ENCODE results near the gene HS1BP3. TPM values are rescaled to one million over a fixed set of nuclear protein-coding genes. Genes with fewer than 3 reads are reported as not detected.

HS1BP3 gene
- total RNA-seq, 4 donors from 2014 or later, result 33.1 to 63.0 (median 41.0) TPM

DNA sequence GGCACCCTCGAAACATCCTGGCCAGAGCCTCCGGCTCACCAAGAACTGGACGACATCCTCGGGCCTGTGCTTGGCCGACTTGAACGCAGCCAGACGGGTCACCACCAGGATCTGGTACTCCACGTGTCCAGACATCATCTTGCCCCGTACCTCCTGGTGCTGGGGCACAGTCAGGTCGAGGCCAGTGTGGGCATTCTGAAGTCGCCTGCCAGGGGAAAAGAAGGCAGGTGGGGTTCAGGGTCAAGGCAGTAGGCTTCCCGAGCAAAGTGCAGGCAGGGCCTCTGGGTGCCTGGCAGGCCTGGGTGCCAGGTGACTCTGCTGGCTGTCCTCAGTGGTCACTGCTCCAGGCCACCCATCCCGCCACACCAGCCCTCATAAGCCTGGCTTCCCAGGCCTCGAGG is 5.6 kb downstream of the HS1BP3 start:
- no peak overlapping the region for H3K27ac ChIP-seq
- H3K4me1 ChIP-seq, result peaks cover 4 to 30% (median 6%) of the 10 kb centered on the region in 4 donors
- peaks cover 0 to 29% (median 0%) of the 10 kb centered on the region in 3 donors for H3K36me3 ChIP-seq
- H3K27me3 ChIP-seq, result no peaks in the 10 kb centered on the region
- H3K4me3 ChIP-seq, result no peak overlapping the region
- H3K9me3 ChIP-seq, result no peaks in the 10 kb centered on the region
- no peak for DNase-seq
- TF ChIP-seq, protein P1, sequence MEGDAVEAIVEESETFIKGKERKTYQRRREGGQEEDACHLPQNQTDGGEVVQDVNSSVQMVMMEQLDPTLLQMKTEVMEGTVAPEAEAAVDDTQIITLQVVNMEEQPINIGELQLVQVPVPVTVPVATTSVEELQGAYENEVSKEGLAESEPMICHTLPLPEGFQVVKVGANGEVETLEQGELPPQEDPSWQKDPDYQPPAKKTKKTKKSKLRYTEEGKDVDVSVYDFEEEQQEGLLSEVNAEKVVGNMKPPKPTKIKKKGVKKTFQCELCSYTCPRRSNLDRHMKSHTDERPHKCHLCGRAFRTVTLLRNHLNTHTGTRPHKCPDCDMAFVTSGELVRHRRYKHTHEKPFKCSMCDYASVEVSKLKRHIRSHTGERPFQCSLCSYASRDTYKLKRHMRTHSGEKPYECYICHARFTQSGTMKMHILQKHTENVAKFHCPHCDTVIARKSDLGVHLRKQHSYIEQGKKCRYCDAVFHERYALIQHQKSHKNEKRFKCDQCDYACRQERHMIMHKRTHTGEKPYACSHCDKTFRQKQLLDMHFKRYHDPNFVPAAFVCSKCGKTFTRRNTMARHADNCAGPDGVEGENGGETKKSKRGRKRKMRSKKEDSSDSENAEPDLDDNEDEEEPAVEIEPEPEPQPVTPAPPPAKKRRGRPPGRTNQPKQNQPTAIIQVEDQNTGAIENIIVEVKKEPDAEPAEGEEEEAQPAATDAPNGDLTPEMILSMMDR (IDR thresholded peaks at IDR 0.05), result no peak
- no peak for TF ChIP-seq POLR2A (IDR thresholded peaks at IDR 0.05)

DNA sequence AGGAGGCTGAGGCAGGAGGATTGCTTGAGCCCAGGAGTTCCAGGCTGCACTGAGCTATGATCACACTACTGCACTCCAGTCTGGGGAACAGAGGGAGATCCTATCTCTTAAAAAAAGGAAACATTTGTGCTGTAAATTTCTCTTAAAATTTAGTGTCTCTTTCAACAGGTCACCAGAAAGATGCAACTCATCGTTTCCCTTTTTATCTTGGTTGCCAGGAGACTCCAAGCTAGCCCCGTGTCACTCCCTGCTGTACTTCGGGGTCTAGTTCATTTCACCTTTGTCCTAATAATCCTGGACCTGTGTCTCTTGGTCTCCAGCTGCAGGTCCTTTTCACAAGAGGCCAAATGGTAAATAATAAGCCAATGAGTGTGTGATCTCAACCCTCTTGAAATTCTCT is 7.1 kb downstream of the HS1BP3 start:
- peaks cover 0 to 38% (median 0%) of the 10 kb centered on the region in 3 donors for H3K36me3 ChIP-seq
- no peak for TF ChIP-seq POLR2A (IDR thresholded peaks at IDR 0.05)
- TF ChIP-seq, protein P1 (IDR thresholded peaks at IDR 0.05), result no peak
- no peak overlapping the region for H3K27ac ChIP-seq
- H3K4me3 ChIP-seq, result no peak overlapping the region
- H3K27me3 ChIP-seq, result no peaks in the 10 kb centered on the region
- DNase-seq, result no peak
- H3K9me3 ChIP-seq, result no peaks in the 10 kb centered on the region
- H3K4me1 ChIP-seq, result peaks cover 0 to 15% (median 1%) of the 10 kb centered on the region in 4 donors

DNA sequence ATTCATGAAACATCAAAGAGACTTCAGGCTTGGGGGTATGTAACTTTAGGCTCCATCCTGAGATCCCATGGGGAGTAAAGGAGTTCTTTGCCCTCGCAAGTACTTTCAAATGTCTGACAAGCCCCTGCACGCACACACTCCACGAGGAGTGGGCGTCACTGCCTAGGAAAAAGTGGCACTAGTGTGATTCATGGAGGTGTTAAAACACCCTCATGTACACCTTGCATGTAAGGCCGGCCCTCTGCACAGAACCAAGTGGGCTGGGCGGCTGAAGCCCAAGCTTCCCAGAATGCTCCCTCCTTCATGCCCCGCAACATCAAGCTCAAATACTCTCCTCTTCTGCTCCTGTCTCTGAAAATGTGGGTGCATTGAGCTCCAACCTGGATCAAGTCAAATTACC is 7.8 kb downstream of the HS1BP3 start:
- no peak for DNase-seq
- H3K27ac ChIP-seq, result no peak overlapping the region
- peaks cover 0 to 8% (median under 1%) of the 10 kb centered on the region in 4 donors for H3K4me1 ChIP-seq
- no peaks in the 10 kb centered on the region for H3K27me3 ChIP-seq
- H3K4me3 ChIP-seq, result no peak overlapping the region
- H3K36me3 ChIP-seq, result peaks cover 0 to 44% (median 0%) of the 10 kb centered on the region in 3 donors
- TF ChIP-seq, protein P1 (IDR thresholded peaks at IDR 0.05), result no peak
- TF ChIP-seq POLR2A (IDR thresholded peaks at IDR 0.05), result no peak
- H3K9me3 ChIP-seq, result no peaks in the 10 kb centered on the region

DNA sequence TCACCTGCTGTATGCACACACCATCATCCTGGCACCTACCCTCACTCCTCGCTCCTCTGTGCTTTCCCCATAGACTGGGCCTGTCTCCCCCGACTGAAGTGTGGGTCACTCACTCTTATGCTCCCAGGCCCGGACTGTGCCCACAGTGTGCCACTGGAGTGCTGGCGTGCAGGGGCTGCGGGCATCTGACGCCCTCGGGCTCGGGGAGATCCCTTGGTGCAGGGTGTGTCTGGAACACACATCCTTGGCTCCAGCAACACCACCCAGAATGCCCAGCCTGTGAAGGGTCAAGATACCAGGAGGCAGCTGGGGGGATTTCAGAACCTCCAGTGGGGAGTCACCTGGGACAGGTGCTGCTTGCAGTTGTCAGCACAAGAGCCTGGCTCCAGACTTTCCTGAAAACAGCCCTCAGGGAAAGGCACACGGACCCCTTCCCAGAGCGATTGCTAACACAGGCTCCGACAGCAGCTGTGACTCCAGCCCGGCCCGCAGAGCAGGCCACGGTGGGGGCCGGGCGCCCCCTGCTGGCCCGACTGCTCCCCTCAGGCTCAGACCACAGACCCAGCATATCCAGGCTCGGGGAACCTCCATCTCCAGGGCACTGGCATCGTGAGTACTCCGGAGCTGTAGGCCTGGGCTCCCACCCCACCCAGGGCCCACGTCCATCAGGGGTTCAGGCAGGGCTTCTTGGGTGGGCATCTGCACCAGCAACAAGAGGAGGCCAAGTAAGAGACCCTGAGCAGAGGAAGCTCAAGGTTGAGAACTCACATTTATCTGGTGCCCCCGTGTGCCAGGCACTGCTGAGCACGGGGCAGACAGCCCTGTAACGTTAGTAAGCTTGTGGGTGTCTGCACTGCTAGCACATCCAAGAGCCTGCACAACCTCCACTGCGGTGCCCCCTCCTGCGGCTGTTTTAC is 8.6 kb downstream of the HS1BP3 start:
- Histone ChIP-seq H3K27me3 (no peaks in the 10 kb centered on the region), H3K9me3 (no peaks in the 10 kb centered on the region), H3K4me1 (peaks cover 0 to 3% (median 0%) of the 10 kb centered on the region in 4 donors), H3K4me3 (no peak overlapping the region), H3K27ac (peak overlapping the region in 1 of 4 donors; percentile 80), H3K36me3 (peaks cover 0 to 50% (median 0%) of the 10 kb centered on the region in 3 donors)
- DNase-seq, result peak; percentile 72 to 88 (median 83)
- TF ChIP-seq POLR2A (IDR thresholded peaks at IDR 0.05), result no peak
- TF ChIP-seq, protein P1 (IDR thresholded peaks at IDR 0.05), result peak; percentile 79 to 95 (median 92)

DNA sequence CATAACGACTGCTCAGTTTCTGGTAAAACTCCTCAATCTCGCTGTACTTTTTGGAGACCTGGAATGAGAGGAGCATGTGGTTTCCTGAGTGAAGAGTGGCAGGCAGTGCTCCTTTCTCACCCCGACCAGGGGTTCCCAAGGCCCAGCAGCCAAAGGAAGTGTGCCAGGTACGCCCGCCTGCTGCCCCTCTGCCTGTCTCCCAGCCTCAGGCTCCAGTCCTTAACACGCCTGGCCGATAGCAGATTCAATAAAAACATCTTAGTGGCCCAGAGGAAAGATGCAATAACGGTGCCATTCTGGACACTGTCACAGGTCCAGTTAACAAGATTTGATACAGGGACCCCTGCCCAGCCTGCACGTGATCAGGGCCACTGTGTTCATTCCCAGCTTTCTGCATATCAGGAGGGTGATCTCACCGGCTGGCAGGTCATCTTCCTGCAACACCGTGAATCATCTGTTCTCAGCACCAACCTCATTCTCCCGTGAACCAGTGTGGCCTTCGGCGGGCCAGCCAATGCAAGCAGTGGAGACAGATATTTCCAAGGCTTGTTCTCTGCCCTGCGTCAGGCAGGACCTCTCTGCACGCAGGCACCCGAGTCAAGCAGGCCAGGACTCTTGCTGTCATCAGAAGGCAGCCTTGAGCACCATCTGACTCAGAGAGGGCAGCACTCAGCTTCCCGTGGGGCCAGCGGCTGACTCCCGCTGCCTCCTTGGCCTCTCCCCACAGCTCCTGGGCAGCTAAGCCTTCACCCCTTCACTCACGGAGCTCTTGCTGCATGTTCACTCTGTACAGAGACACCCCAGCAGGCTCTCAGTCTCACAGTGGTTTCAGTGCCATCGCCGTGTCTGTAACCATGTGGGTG is 9.5 kb downstream of the HS1BP3 start:
- DNase-seq, result no peak
- TF ChIP-seq, protein P1 (IDR thresholded peaks at IDR 0.05), result no peak
- TF ChIP-seq POLR2A (IDR thresholded peaks at IDR 0.05), result no peak
- H3K4me3 ChIP-seq, result no peak overlapping the region
- no peaks in the 10 kb centered on the region for H3K9me3 ChIP-seq
- no peaks in the 10 kb centered on the region for H3K27me3 ChIP-seq
- peaks cover 0 to 5% (median 0%) of the 10 kb centered on the region in 4 donors for H3K4me1 ChIP-seq
- peaks cover 0 to 52% (median 0%) of the 10 kb centered on the region in 3 donors for H3K36me3 ChIP-seq
- H3K27ac ChIP-seq, result peak overlapping the region in 1 of 4 donors; percentile 80
